GM12874 (cell line): Measurements from ENCODE around the gene PABPN1L.

ENCODE experiments used
- CTCF ChIP-seq: IDR thresholded peaks from 2 replicates; pipeline ENCODE4 v1.5.1; 2011; ENCODE audit warnings: low read depth, mild to moderate bottlenecking, control low read depth, low read length, moderate library complexity; ENCODE audit not compliant: insufficient read depth

PABPN1L gene

GRCh38 chr16:88866151-88866920 is at the start of gene PABPN1L:
PABPN1L (minus strand) TSS chr16:88866660; CDS start chr16:88866606, 54 bp downstream.
- no peak for TF ChIP-seq CTCF

GRCh38 chr16:88915639-88916327 is 49.3 kb upstream of the PABPN1L start:
- TF ChIP-seq CTCF: no peak

- TF ChIP-seq CTCF: no peak
These were observed 48.4 kb upstream of the PABPN1L start for GRCh38 chr16:88914750-88915368.

GRCh38 chr16:88913870-88914269 is 47.4 kb upstream of the PABPN1L start:
- TF ChIP-seq CTCF: no peak

- TF ChIP-seq CTCF: no peak
These were observed 46.6 kb upstream of the PABPN1L start for GRCh38 chr16:88913001-88913612.

- TF ChIP-seq CTCF: no peak
These were observed 46.1 kb upstream of the PABPN1L start for GRCh38 chr16:88912556-88912955.

- TF ChIP-seq CTCF: no peak
These were observed 45.5 kb upstream of the PABPN1L start for GRCh38 chr16:88911946-88912310.
